H9 (cell line): Measurements from ENCODE around the gene PAGR1. TPM values are rescaled to one million over a fixed set of nuclear protein-coding genes. Genes with fewer than 3 reads are reported as not detected.

Experiments used
- DNase-seq: peaks from one replicate; pipeline ENCODE4 v3.0.0-alpha.2; 2017
- H2AFZ ChIP-seq: one replicate; pipeline ENCODE4 v1.6.1; 2013; ENCODE audit warnings: mild to moderate bottlenecking, low read length, control low read depth, moderate library complexity
- H2AK5ac ChIP-seq: 2 replicates; pipeline ENCODE4 v1.6.1; 2013; ENCODE audit warnings: low read length, control low read depth, mixed read lengths; ENCODE audit not compliant: insufficient read length
- H2BK120ac ChIP-seq: one replicate; pipeline ENCODE4 v1.6.1; 2013; ENCODE audit warnings: low read depth, mild to moderate bottlenecking, low read length, control low read depth, inconsistent platforms; ENCODE audit not compliant: poor library complexity, severe bottlenecking
- H2BK12ac ChIP-seq: 2 replicates; pipeline ENCODE4 v1.6.1; 2013; ENCODE audit warnings: low read length, control low read depth, mixed read lengths, low read depth; ENCODE audit not compliant: insufficient read length
- H2BK15ac ChIP-seq: 2 replicates; pipeline ENCODE4 v1.6.1; 2013; ENCODE audit warnings: low read depth, low read length, control low read depth
- H2BK20ac ChIP-seq: one replicate; pipeline ENCODE4 v1.6.1; 2013; ENCODE audit warnings: low read depth, mild to moderate bottlenecking, low read length, control low read depth, inconsistent platforms; ENCODE audit not compliant: poor library complexity, severe bottlenecking
- H2BK5ac ChIP-seq: 2 replicates; pipeline ENCODE4 v1.6.1; 2013; ENCODE audit warnings: low read length, control low read depth, mixed read lengths; ENCODE audit not compliant: insufficient read length
- H3K14ac ChIP-seq: 2 replicates; pipeline ENCODE4 v1.6.1; 2013; ENCODE audit warnings: low read length, control low read depth; ENCODE audit not compliant: insufficient read depth
- H3K18ac ChIP-seq: 2 replicates; pipeline ENCODE4 v1.6.1; 2013; ENCODE audit warnings: low read depth, mild to moderate bottlenecking, mixed read lengths, low read length, control low read depth; ENCODE audit not compliant: insufficient read length
- H3K23ac ChIP-seq: 2 replicates; pipeline ENCODE4 v1.6.1; 2013; ENCODE audit warnings: low read length, control low read depth, mixed read lengths, low read depth; ENCODE audit not compliant: insufficient read length
- H3K23me2 ChIP-seq: 2 replicates; pipeline ENCODE4 v1.6.1; 2013; ENCODE audit warnings: low read depth, mild to moderate bottlenecking, mixed read lengths, low read length, control low read depth; ENCODE audit not compliant: insufficient read length, poor library complexity, severe bottlenecking
- H3K27ac ChIP-seq: 2 replicates; pipeline ENCODE4 v1.5.1; 2013; ENCODE audit warnings: low read length, control low read depth, mixed read lengths, low read depth; ENCODE audit not compliant: insufficient read length
- H3K27me3 ChIP-seq: 2 replicates; pipeline ENCODE4 v1.6.1; 2013; ENCODE audit warnings: low read length, control low read depth, inconsistent platforms; ENCODE audit not compliant: insufficient read depth
- H3K4ac ChIP-seq: 2 replicates; pipeline ENCODE4 v1.6.1; 2013; ENCODE audit warnings: low read depth, mild to moderate bottlenecking, control low read depth, inconsistent platforms, low read length, moderate library complexity
- H3K4me1 ChIP-seq: 2 replicates; pipeline ENCODE4 v1.6.1; 2013; ENCODE audit warnings: low read length, control low read depth, inconsistent platforms; ENCODE audit not compliant: insufficient read depth
- H3K4me2 ChIP-seq: 2 replicates; pipeline ENCODE4 v1.6.1; 2013; ENCODE audit warnings: low read length, control low read depth, mixed read lengths; ENCODE audit not compliant: insufficient read length, insufficient read depth
- H3K56ac ChIP-seq: 2 replicates; pipeline ENCODE4 v1.6.1; 2013; ENCODE audit warnings: low read depth, mild to moderate bottlenecking, mixed read lengths, low read length, control low read depth; ENCODE audit not compliant: insufficient read length
- H3K79me1 ChIP-seq: 2 replicates; pipeline ENCODE4 v1.6.1; 2013; ENCODE audit warnings: low read depth, mild to moderate bottlenecking, moderate library complexity, low read length, control low read depth, inconsistent platforms; ENCODE audit not compliant: insufficient read depth, poor library complexity, severe bottlenecking
- H3K79me2 ChIP-seq: 2 replicates; pipeline ENCODE4 v1.6.1; 2013; ENCODE audit warnings: low read length, control low read depth, inconsistent platforms; ENCODE audit not compliant: insufficient read depth
- H3K9ac ChIP-seq: 2 replicates; pipeline ENCODE4 v1.6.1; 2013; ENCODE audit warnings: low read length, control low read depth, mixed read lengths; ENCODE audit not compliant: insufficient read length; ENCODE audit errors: extremely low read depth
- H3K9me3 ChIP-seq: one replicate; pipeline ENCODE4 v1.6.1; 2013; ENCODE audit warnings: low read depth, low read length, inconsistent platforms; ENCODE audit not compliant: control insufficient read depth
- H3T11ph ChIP-seq: one replicate; pipeline ENCODE4 v1.6.1; 2013; ENCODE audit warnings: mild to moderate bottlenecking, low read length, control low read depth, inconsistent platforms
- H4K20me1 ChIP-seq: one replicate; pipeline ENCODE4 v1.6.1; 2013; ENCODE audit not compliant: control insufficient read depth, insufficient read length, insufficient read depth
- H4K5ac ChIP-seq: 2 replicates; pipeline ENCODE4 v1.6.1; 2013; ENCODE audit warnings: low read depth, mild to moderate bottlenecking, mixed read lengths, low read length, control low read depth; ENCODE audit not compliant: insufficient read length
- H4K8ac ChIP-seq: replicated peaks from 2 replicates; pipeline ENCODE4 v1.6.1; 2013; ENCODE audit warnings: low read length, control low read depth, mixed read lengths, low read depth; ENCODE audit not compliant: insufficient read length
- H4K91ac ChIP-seq: 2 replicates; pipeline ENCODE4 v1.6.1; 2013; ENCODE audit warnings: low read depth, mild to moderate bottlenecking, moderate library complexity, mixed read lengths, low read length, control low read depth; ENCODE audit not compliant: insufficient read length
- H3K27ac Mint-ChIP-seq, 3 experiments: 2 replicates in 2 of 3; 3 replicates in 1 of 3; pipeline ENCODE4 v1.8.0; 2020 to 2021; ENCODE audit warnings: mixed read lengths in 3 of 3, mild to moderate bottlenecking in 1 of 3, moderate library complexity in 1 of 3
- H3K27me3 Mint-ChIP-seq: 2 replicates; pipeline ENCODE4 v1.8.0; 2021; ENCODE audit warnings: low read depth, mild to moderate bottlenecking, moderate library complexity, mixed read lengths
- H3K36me3 Mint-ChIP-seq, 3 experiments: 2 replicates in 2 of 3; 3 replicates in 1 of 3; pipeline ENCODE4 v1.8.0; 2020 to 2021; ENCODE audit warnings: low read depth in 3 of 3, mixed read lengths in 3 of 3; ENCODE audit not compliant: insufficient read depth in 1 of 3
- H3K4me1 Mint-ChIP-seq, 2 experiments: 2 replicates each; pipeline ENCODE4 v1.8.0; 2020; ENCODE audit warnings: mixed read lengths in 2 of 2
- H3K4me3 Mint-ChIP-seq, 2 experiments: 2 replicates in 1 of 2; 3 replicates in 1 of 2; pipeline ENCODE4 v1.8.0; 2020 to 2021; ENCODE audit warnings: mild to moderate bottlenecking in 2 of 2, mixed read lengths in 2 of 2, moderate library complexity in 1 of 2
- H3K9me3 Mint-ChIP-seq, 2 experiments: 2 replicates in 1 of 2; 3 replicates in 1 of 2; pipeline ENCODE4 v1.8.0; 2020; ENCODE audit warnings: mild to moderate bottlenecking in 2 of 2, mixed read lengths in 2 of 2, moderate library complexity in 1 of 2
- WGBS: extraction: QIAGEN DNeasy Blood & Tissue Kit; methylation state at CpG from one replicate; pipeline ENCODE4 v1.1.7; 2013; ENCODE audit warnings: missing lambda C conversion rate, low lambda C conversion rate, mixed read lengths; ENCODE audit not compliant: insufficient read length; ENCODE audit errors: extremely low coverage; 5-methylcytosine and 5-hydroxymethylcytosine counted together
- total RNA-seq: library from RNA; stranded (reverse); gene quantifications from 2 replicates; pipeline ENCODE4 v1.2.1, GENCODE V29; 2021
- TF ChIP-seq, protein P1 (sequence below): fragments of 200-600 bp; sonication (generic); conservative IDR thresholded peaks from 3 replicates; pipeline ENCODE4 v1.8.0; 2021; ENCODE audit warnings: antibody characterized with exemption, mild to moderate bottlenecking

Gene PAGR1
- total RNA-seq, 1 experiment from 2014 or later: 65.3 TPM

- Histone ChIP-seq H2BK5ac (no peak overlapping the region), H4K91ac (no peak overlapping the region), H3K4me2 (peak overlapping the region; percentile 48), H3K14ac (peak overlapping the region; percentile 10; the same call in 1 of the 2 replicates), H4K5ac (no peak overlapping the region), H2BK12ac (no peak overlapping the region), H3T11ph (no peak overlapping the region), H2BK20ac (no peak overlapping the region), H3K79me2 (peaks cover 2% of the 10 kb centered on the region; the same call in 1 of the 2 replicates), H3K4me1 (no peaks in the 10 kb centered on the region; the same call in 1 of the 2 replicates), H3K23me2 (peaks cover 19% of the 10 kb centered on the region), H4K8ac (no peak overlapping the region), H3K79me1 (no peaks in the 10 kb centered on the region), H3K18ac (peak overlapping the region; percentile 50), H3K9me3 (no peaks in the 10 kb centered on the region), H3K27ac (no peak overlapping the region), H3K27me3 (no peaks in the 10 kb centered on the region), H3K56ac (no peak overlapping the region), H2AFZ (no peak overlapping the region), H2BK120ac (no peak overlapping the region), H3K4ac (no peak overlapping the region), H2AK5ac (no peak overlapping the region), H2BK15ac (no peak overlapping the region), H3K9ac (peak overlapping the region; percentile 67), H4K20me1 (no peaks in the 10 kb centered on the region), H3K23ac (no peak overlapping the region)
- Mint-ChIP-seq H3K4me1 (peaks cover 29 to 45% of the 10 kb centered on the region in 2 experiments), H3K27ac (peak overlapping the region; percentile 100), H3K9me3 (no peaks in the 10 kb centered on the region; a peak in 1 of 5 replicates), H3K4me3 (peak overlapping the region; percentile 93 to 98), H3K36me3 (peaks cover 30 to 69% (median 51%) of the 10 kb centered on the region in 3 experiments), H3K27me3 (peaks cover 1% of the 10 kb centered on the region)
- no peak for DNase-seq
- no CpG with 5 or more reads among the region's 26 CpGs for WGBS
- TF ChIP-seq, protein P1, sequence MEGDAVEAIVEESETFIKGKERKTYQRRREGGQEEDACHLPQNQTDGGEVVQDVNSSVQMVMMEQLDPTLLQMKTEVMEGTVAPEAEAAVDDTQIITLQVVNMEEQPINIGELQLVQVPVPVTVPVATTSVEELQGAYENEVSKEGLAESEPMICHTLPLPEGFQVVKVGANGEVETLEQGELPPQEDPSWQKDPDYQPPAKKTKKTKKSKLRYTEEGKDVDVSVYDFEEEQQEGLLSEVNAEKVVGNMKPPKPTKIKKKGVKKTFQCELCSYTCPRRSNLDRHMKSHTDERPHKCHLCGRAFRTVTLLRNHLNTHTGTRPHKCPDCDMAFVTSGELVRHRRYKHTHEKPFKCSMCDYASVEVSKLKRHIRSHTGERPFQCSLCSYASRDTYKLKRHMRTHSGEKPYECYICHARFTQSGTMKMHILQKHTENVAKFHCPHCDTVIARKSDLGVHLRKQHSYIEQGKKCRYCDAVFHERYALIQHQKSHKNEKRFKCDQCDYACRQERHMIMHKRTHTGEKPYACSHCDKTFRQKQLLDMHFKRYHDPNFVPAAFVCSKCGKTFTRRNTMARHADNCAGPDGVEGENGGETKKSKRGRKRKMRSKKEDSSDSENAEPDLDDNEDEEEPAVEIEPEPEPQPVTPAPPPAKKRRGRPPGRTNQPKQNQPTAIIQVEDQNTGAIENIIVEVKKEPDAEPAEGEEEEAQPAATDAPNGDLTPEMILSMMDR: no peak
Observed at GRCh38 chr16:29804455-29805231, 11.3 kb upstream of the PAGR1 start.
